HEK293 (cell line): ENCODE data around the gene FAM25A.

Experiments
- AEBP2 ChIP-seq: fragments of 450-650 bp; formaldehyde crosslinking; IDR thresholded peaks from 2 replicates; pipeline ENCODE4 v1.5.1; 2016; ENCODE audit warnings: missing biosample characterization, missing genetic modification characterization, borderline replicate concordance
- CTCF ChIP-seq: fragments of 450-650 bp; formaldehyde crosslinking; IDR thresholded peaks from 2 replicates; pipeline ENCODE4 v1.5.1; 2016; ENCODE audit warnings: missing biosample characterization, missing genetic modification characterization
- ELK4 ChIP-seq: IDR thresholded peaks from 2 replicates; pipeline ENCODE4 v1.6.1; 2011; ENCODE audit warnings: mild to moderate bottlenecking, low read depth, low read length, borderline replicate concordance
- MYNN ChIP-seq: fragments of 450-650 bp; formaldehyde crosslinking; IDR thresholded peaks from 2 replicates; pipeline ENCODE4 v1.5.1; 2016; ENCODE audit warnings: missing biosample characterization, missing genetic modification characterization, borderline replicate concordance
- OSR2 ChIP-seq: fragments of 450-650 bp; formaldehyde crosslinking; IDR thresholded peaks from 2 replicates; pipeline ENCODE4 v1.5.1; 2016; ENCODE audit warnings: missing biosample characterization, missing genetic modification characterization
- OVOL3 ChIP-seq: fragments of 450-650 bp; formaldehyde crosslinking; IDR thresholded peaks from 2 replicates; pipeline ENCODE4 v1.5.1; 2016; ENCODE audit warnings: missing biosample characterization, missing genetic modification characterization
- PRDM6 ChIP-seq: fragments of 450-650 bp; formaldehyde crosslinking; IDR thresholded peaks from 2 replicates; pipeline ENCODE4 v1.5.1; 2017; ENCODE audit warnings: missing biosample characterization, missing genetic modification characterization
- ZBTB10 ChIP-seq: fragments of 450-650 bp; formaldehyde crosslinking; IDR thresholded peaks from 2 replicates; pipeline ENCODE4 v1.5.1; 2016; ENCODE audit warnings: missing biosample characterization, missing genetic modification characterization
- ZBTB49 ChIP-seq: fragments of 450-650 bp; formaldehyde crosslinking; IDR thresholded peaks from 2 replicates; pipeline ENCODE4 v1.5.1; 2016; ENCODE audit warnings: missing biosample characterization, missing genetic modification characterization, low read depth
- ZFP3 ChIP-seq: fragments of 450-650 bp; formaldehyde crosslinking; IDR thresholded peaks from 2 replicates; pipeline ENCODE4 v1.5.1; 2016; ENCODE audit warnings: low read depth, missing biosample characterization, missing genetic modification characterization
- ZNF121 ChIP-seq: fragments of 450-650 bp; formaldehyde crosslinking; IDR thresholded peaks from 2 replicates; pipeline ENCODE4 v1.5.1; 2016; ENCODE audit warnings: missing biosample characterization, missing genetic modification characterization
- ZNF133 ChIP-seq: fragments of 450-650 bp; formaldehyde crosslinking; IDR thresholded peaks from 2 replicates; pipeline ENCODE4 v1.5.1; 2016; ENCODE audit warnings: missing biosample characterization, missing genetic modification characterization
- ZNF146 ChIP-seq: fragments of 450-650 bp; formaldehyde crosslinking; IDR thresholded peaks from 2 replicates; pipeline ENCODE4 v1.5.1; 2016; ENCODE audit warnings: missing biosample characterization, missing genetic modification characterization
- ZNF18 ChIP-seq: fragments of 450-650 bp; formaldehyde crosslinking; IDR thresholded peaks from 2 replicates; pipeline ENCODE4 v1.5.1; 2016; ENCODE audit warnings: missing biosample characterization, missing genetic modification characterization
- ZNF266 ChIP-seq: fragments of 450-650 bp; formaldehyde crosslinking; IDR thresholded peaks from 2 replicates; pipeline ENCODE4 v1.5.1; 2016; ENCODE audit warnings: missing biosample characterization, missing genetic modification characterization, low read depth
- ZNF280C ChIP-seq: fragments of 450-650 bp; formaldehyde crosslinking; IDR thresholded peaks from 2 replicates; pipeline ENCODE4 v1.5.1; 2016; ENCODE audit warnings: missing biosample characterization, missing genetic modification characterization
- ZNF366 ChIP-seq: fragments of 450-650 bp; formaldehyde crosslinking; conservative IDR thresholded peaks from 2 replicates; pipeline ENCODE4 v1.5.1; 2016; ENCODE audit warnings: missing biosample characterization, missing genetic modification characterization
- ZNF561 ChIP-seq: fragments of 450-650 bp; IDR thresholded peaks from 2 replicates; pipeline ENCODE4 v1.5.1; 2018; ENCODE audit warnings: missing biosample characterization, missing genetic modification characterization, borderline replicate concordance
- ZNF623 ChIP-seq: fragments of 450-650 bp; formaldehyde crosslinking; IDR thresholded peaks from 2 replicates; pipeline ENCODE4 v1.5.1; 2016; ENCODE audit warnings: missing biosample characterization, missing genetic modification characterization
- ZNF776 ChIP-seq: fragments of 450-650 bp; formaldehyde crosslinking; IDR thresholded peaks from 2 replicates; pipeline ENCODE4 v1.5.0; 2017; ENCODE audit warnings: missing biosample characterization, missing genetic modification characterization, borderline replicate concordance
- ZNF843 ChIP-seq: fragments of 450-650 bp; formaldehyde crosslinking; IDR thresholded peaks from 2 replicates; pipeline ENCODE4 v1.5.1; 2016; ENCODE audit warnings: missing biosample characterization, missing genetic modification characterization
- ZSCAN18 ChIP-seq: fragments of 450-650 bp; formaldehyde crosslinking; IDR thresholded peaks from 2 replicates; pipeline ENCODE4 v1.5.1; 2016; ENCODE audit warnings: missing biosample characterization, missing genetic modification characterization
- ZXDB ChIP-seq: fragments of 450-650 bp; formaldehyde crosslinking; IDR thresholded peaks from 2 replicates; pipeline ENCODE4 v1.5.1; 2016; ENCODE audit warnings: missing biosample characterization, missing genetic modification characterization

Gene FAM25A

GRCh38 chr10:86988520-86988919 lies 31.6 kb upstream of the FAM25A start (continued):
- TF ChIP-seq CTCF (tag by site-specific recombination): no peak
- no peak for TF ChIP-seq ZNF366
- no peak for TF ChIP-seq ZNF133 (tag by site-specific recombination)
- no peak for TF ChIP-seq ZSCAN18 (tag by site-specific recombination)
- TF ChIP-seq ZNF121 (tag by site-specific recombination): no peak
- no peak for TF ChIP-seq ZNF18 (tag by site-specific recombination)
- no peak for TF ChIP-seq ELK4
- no peak for TF ChIP-seq ZBTB10 (tag by site-specific recombination)
- no peak for TF ChIP-seq ZFP3 (tag by site-specific recombination)
- no peak for TF ChIP-seq MYNN (tag by site-specific recombination)
- peak; percentile 84 for TF ChIP-seq PRDM6 (tag by site-specific recombination)
- TF ChIP-seq ZNF843 (tag by site-specific recombination): peak; percentile 82
- TF ChIP-seq ZNF266 (tag by site-specific recombination): no peak
- TF ChIP-seq ZBTB49 (tag by site-specific recombination): no peak
- no peak for TF ChIP-seq ZNF146 (tag by site-specific recombination)
- no peak for TF ChIP-seq AEBP2 (tag by site-specific recombination)
- no peak for TF ChIP-seq ZNF561 (tag by site-specific recombination)
- no peak for TF ChIP-seq ZNF776 (tag by site-specific recombination)
- no peak for TF ChIP-seq ZNF623 (tag by site-specific recombination)
- TF ChIP-seq OVOL3 (tag by site-specific recombination): 0 out of 2 replicates have a peak, but pooled peaks have one; percentile 31
- TF ChIP-seq ZXDB (tag by site-specific recombination): 0 out of 2 replicates have a peak, but pooled peaks have one; percentile 28
- no peak for TF ChIP-seq ZNF280C (tag by site-specific recombination)
- peak; percentile 11; the same call in 1 of the 2 replicates for TF ChIP-seq OSR2 (tag by site-specific recombination)
